Fibroblast of lung (primary cell): Measurements from ENCODE around the gene RFESD. TPM values are rescaled to one million over a fixed set of nuclear protein-coding genes. Genes with fewer than 3 reads are reported as not detected.

ENCODE experiments used
- DNase-seq, 2 donors: peaks; one replicate each; pipeline versions ENCODE4 v3.0.0 to v3.0.0-alpha.2; 2010; ENCODE audit warnings: low read depth in 2 of 2
- H2AFZ ChIP-seq: 2 replicates; pipeline ENCODE4 v1.5.1; 2012; ENCODE audit warnings: low read length, control low read depth, inconsistent platforms
- H3K27ac ChIP-seq: 2 replicates; pipeline ENCODE4 v1.5.1; 2011; ENCODE audit warnings: low read length, control low read depth; ENCODE audit not compliant: insufficient read depth
- H3K27me3 ChIP-seq: 2 replicates; pipeline ENCODE4 v1.5.1; 2011; ENCODE audit warnings: mild to moderate bottlenecking, low read length; ENCODE audit not compliant: control insufficient read depth, insufficient read depth
- H3K36me3 ChIP-seq: 2 replicates; pipeline ENCODE4 v1.5.1; 2011; ENCODE audit warnings: low read length; ENCODE audit not compliant: control insufficient read depth, insufficient read depth
- H3K4me1 ChIP-seq: 2 replicates; pipeline ENCODE4 v1.5.1; 2011; ENCODE audit warnings: low read length; ENCODE audit not compliant: control insufficient read depth, insufficient read depth; ENCODE audit errors: extremely low read depth
- H3K4me2 ChIP-seq: 2 replicates; pipeline ENCODE4 v1.5.1; 2011; ENCODE audit warnings: low read length, control low read depth; ENCODE audit not compliant: insufficient read depth; ENCODE audit errors: extremely low read depth
- H3K4me3 ChIP-seq, 4 experiments: fragments of 200-600 bp in 1 of 4; sonication (generic) in 1 of 4; replicated peaks in 1 of 4; 2 replicates each; pipeline ENCODE4 v1.5.1; 2011 to 2016; ENCODE audit warnings: low read length in 4 of 4, low read depth in 3 of 4, mild to moderate bottlenecking in 3 of 4, control low read depth in 2 of 4, inconsistent platforms in 1 of 4, mixed read lengths in 1 of 4; ENCODE audit not compliant: insufficient read depth in 1 of 4; ENCODE audit errors: control extremely low read depth in 1 of 4
- H3K79me2 ChIP-seq: 2 replicates; pipeline ENCODE4 v1.5.1; 2012; ENCODE audit warnings: mild to moderate bottlenecking, low read length, inconsistent platforms; ENCODE audit not compliant: control insufficient read depth, insufficient read depth
- H3K9ac ChIP-seq: 2 replicates; pipeline ENCODE4 v1.5.1; 2011; ENCODE audit warnings: mild to moderate bottlenecking, low read length, control low read depth; ENCODE audit not compliant: insufficient read depth
- H3K9me3 ChIP-seq: 2 replicates; pipeline ENCODE4 v1.5.1; 2012; ENCODE audit warnings: low read depth, low read length; ENCODE audit not compliant: control insufficient read depth, insufficient read depth
- H4K20me1 ChIP-seq: 2 replicates; pipeline ENCODE4 v1.5.1; 2011; ENCODE audit warnings: low read length; ENCODE audit not compliant: control insufficient read depth, insufficient read depth; ENCODE audit errors: extremely low read depth
- EZH2 ChIP-seq: IDR thresholded peaks from 2 replicates; pipeline ENCODE4 v1.5.1; 2012; ENCODE audit warnings: low read length, control low read depth, mild to moderate bottlenecking; ENCODE audit errors: missing control alignments
- polyA plus RNA-seq, 2 donors: library from polyadenylated mRNA; depleted of rRNA in 1 of 2; stranded (reverse) in 1 of 2; unstranded in 1 of 2; fragments of >200 nt; gene quantifications; 2 replicates each; pipeline ENCODE4 v1.2.1, GENCODE V29; 2011 to 2012; ENCODE audit warnings: missing spikeins in 1 of 2
- total RNA-seq: library from RNA; depleted of rRNA; stranded (reverse); fragments of >200 nt; gene quantifications from 2 replicates; pipeline ENCODE4 v1.2.1, GENCODE V29; 2014
- TF ChIP-seq, protein P1 (sequence below), 2 donors: IDR thresholded peaks in 1 of 2; conservative IDR thresholded peaks in 1 of 2; 1 replicate in 1 of 2; 2 replicates in 1 of 2; pipeline ENCODE4 v1.5.1; 2011 to 2012; ENCODE audit warnings: low read length in 2 of 2, control low read depth in 1 of 2, inconsistent platforms in 1 of 2, low read depth in 1 of 2, mild to moderate bottlenecking in 1 of 2

RFESD gene
- total and polyA plus RNA-seq, 2 donors (not counting 1 experiment from before 2014, with no cell fraction given): 2.7 to 4.8 TPM

DNA sequence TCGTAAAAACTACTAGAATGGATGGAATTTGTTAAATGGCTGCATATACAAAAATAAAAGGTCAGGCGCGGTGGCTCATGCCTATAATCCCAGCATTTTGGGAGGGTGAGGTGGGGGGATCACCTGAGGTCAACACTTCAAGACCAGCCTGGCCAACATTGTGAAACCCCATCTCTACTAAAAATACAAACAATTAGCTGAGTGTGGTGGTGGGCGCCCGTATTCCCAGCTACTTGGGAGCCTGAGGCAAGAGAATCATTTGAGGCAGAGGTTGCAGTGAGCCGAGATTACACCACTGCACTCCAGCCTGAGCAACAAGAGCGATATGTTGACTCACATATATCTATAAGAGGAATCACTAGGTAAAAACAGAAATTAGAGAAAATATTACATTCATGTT, 36.0 kb upstream of the RFESD start:
- no peaks in the 10 kb centered on the region for H3K36me3 ChIP-seq
- H4K20me1 ChIP-seq: no peaks in the 10 kb centered on the region
- no peak overlapping the region for H2AFZ ChIP-seq
- H3K4me2 ChIP-seq: no peak overlapping the region
- no peaks in the 10 kb centered on the region for H3K27me3 ChIP-seq
- H3K4me3 ChIP-seq: no peak overlapping the region
- no peaks in the 10 kb centered on the region for H3K9me3 ChIP-seq
- no peak overlapping the region for H3K27ac ChIP-seq
- no peak overlapping the region for H3K9ac ChIP-seq
- DNase-seq: no peak
- no peak for TF ChIP-seq EZH2
- TF ChIP-seq, protein P1, sequence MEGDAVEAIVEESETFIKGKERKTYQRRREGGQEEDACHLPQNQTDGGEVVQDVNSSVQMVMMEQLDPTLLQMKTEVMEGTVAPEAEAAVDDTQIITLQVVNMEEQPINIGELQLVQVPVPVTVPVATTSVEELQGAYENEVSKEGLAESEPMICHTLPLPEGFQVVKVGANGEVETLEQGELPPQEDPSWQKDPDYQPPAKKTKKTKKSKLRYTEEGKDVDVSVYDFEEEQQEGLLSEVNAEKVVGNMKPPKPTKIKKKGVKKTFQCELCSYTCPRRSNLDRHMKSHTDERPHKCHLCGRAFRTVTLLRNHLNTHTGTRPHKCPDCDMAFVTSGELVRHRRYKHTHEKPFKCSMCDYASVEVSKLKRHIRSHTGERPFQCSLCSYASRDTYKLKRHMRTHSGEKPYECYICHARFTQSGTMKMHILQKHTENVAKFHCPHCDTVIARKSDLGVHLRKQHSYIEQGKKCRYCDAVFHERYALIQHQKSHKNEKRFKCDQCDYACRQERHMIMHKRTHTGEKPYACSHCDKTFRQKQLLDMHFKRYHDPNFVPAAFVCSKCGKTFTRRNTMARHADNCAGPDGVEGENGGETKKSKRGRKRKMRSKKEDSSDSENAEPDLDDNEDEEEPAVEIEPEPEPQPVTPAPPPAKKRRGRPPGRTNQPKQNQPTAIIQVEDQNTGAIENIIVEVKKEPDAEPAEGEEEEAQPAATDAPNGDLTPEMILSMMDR (conservative IDR thresholded peaks at IDR 0.05 in 1 of 2, IDR thresholded peaks at IDR 0.05 in 1 of 2; ENCODE audit: low read depth in 1 of 2, low read length in 2 of 2): no peak
- no peaks in the 10 kb centered on the region for H3K79me2 ChIP-seq
- no peaks in the 10 kb centered on the region for H3K4me1 ChIP-seq

DNA sequence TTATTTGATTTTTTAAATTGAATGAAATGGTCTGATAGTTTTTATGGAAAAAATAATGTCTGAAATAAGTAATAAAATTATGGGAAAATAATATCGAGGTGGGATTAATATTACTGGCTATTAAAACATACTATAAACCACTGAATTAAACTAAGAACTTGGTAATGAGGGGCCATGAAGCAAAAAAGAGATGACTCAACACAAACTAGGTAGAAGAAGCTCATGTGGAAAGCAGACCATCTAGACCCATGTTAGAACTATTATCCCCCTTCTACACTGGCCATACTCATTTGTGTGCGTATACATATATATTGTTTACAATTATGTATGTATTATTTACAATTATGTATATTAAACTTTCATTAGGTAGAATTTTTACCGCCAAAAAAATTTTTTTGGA, 35.2 kb upstream of the RFESD start:
- no peak overlapping the region for H2AFZ ChIP-seq
- no peaks in the 10 kb centered on the region for H3K27me3 ChIP-seq
- H3K9ac ChIP-seq: no peak overlapping the region
- H3K79me2 ChIP-seq: no peaks in the 10 kb centered on the region
- no peaks in the 10 kb centered on the region for H4K20me1 ChIP-seq
- no peak overlapping the region for H3K4me3 ChIP-seq
- H3K9me3 ChIP-seq: no peaks in the 10 kb centered on the region
- H3K4me2 ChIP-seq: no peak overlapping the region
- no peak for DNase-seq
- no peaks in the 10 kb centered on the region for H3K36me3 ChIP-seq
- no peak overlapping the region for H3K27ac ChIP-seq
- H3K4me1 ChIP-seq: no peaks in the 10 kb centered on the region
- TF ChIP-seq, protein P1 (conservative IDR thresholded peaks at IDR 0.05 in 1 of 2, IDR thresholded peaks at IDR 0.05 in 1 of 2; ENCODE audit: low read depth in 1 of 2, low read length in 2 of 2): no peak
- TF ChIP-seq EZH2: no peak

DNA sequence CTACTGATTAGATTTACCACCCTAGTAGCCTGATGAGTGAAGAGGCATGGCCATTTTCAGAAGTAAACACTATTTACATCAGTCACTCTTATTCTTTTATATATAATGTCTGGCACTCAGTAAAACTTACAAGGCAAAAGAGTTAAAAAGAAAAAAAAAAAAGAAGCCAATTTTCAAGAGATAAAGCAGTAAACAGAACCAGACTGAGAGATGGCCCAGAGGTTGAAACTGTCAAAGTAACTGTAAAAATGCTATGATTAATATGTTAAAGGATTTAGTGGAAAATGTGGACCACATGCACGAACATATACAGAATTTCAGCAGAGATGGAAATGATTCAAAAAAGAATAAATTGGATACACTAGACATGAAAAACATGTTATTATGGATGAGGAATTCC, 33.1 kb upstream of the RFESD start:
- H3K9me3 ChIP-seq: no peaks in the 10 kb centered on the region
- no peaks in the 10 kb centered on the region for H3K79me2 ChIP-seq
- H2AFZ ChIP-seq: no peak overlapping the region
- no peak overlapping the region for H3K4me3 ChIP-seq
- H3K27me3 ChIP-seq: no peaks in the 10 kb centered on the region
- H3K36me3 ChIP-seq: no peaks in the 10 kb centered on the region
- TF ChIP-seq, protein P1 (conservative IDR thresholded peaks at IDR 0.05 in 1 of 2, IDR thresholded peaks at IDR 0.05 in 1 of 2; ENCODE audit: low read depth in 1 of 2, low read length in 2 of 2): no peak
- no peak for TF ChIP-seq EZH2
- no peak overlapping the region for H3K4me2 ChIP-seq
- H4K20me1 ChIP-seq: no peaks in the 10 kb centered on the region
- H3K4me1 ChIP-seq: no peaks in the 10 kb centered on the region
- no peak overlapping the region for H3K9ac ChIP-seq
- no peak for DNase-seq
- no peak overlapping the region for H3K27ac ChIP-seq
